Measurements from ENCODE around the gene KCNF1.

Gene KCNF1

GRCh38 chr2:10895231-10895630 lies 16.5 kb upstream of the KCNF1 start:
- TF ChIP-seq CTCF (IDR thresholded peaks at IDR 0.05; ENCODE audit: low read depth, low read length) (no peak), POLR2A (IDR thresholded peaks at IDR 0.05; ENCODE audit: extremely low read depth, insufficient read length) (no peak), MAX (IDR thresholded peaks at IDR 0.05; ENCODE audit: low read depth, low read length) (no peak), MYC (IDR thresholded peaks at IDR 0.05; ENCODE audit: low read depth, low read length) (no peak)
- no peak overlapping the region for H3K4me3 ChIP-seq (ENCODE audit: low read depth, low read length)
- DNase-seq (ENCODE audit: low read depth) = no peak

GRCh38 chr2:10897956-10898355 lies 13.8 kb upstream of the KCNF1 start:
- no peak for DNase-seq (ENCODE audit: low read depth)
- H3K4me3 ChIP-seq (ENCODE audit: low read depth, low read length) = no peak overlapping the region
- TF ChIP-seq MYC (IDR thresholded peaks at IDR 0.05; ENCODE audit: low read depth, low read length) (no peak), MAX (IDR thresholded peaks at IDR 0.05; ENCODE audit: low read depth, low read length) (no peak), POLR2A (IDR thresholded peaks at IDR 0.05; ENCODE audit: extremely low read depth, insufficient read length) (no peak), CTCF (IDR thresholded peaks at IDR 0.05; ENCODE audit: low read depth, low read length) (no peak)

- no peak overlapping the region for H3K4me3 ChIP-seq (ENCODE audit: low read depth, low read length)
- DNase-seq (ENCODE audit: low read depth) = peak; percentile 80
- no peak for TF ChIP-seq MYC (IDR thresholded peaks at IDR 0.05; ENCODE audit: low read depth, low read length)
- TF ChIP-seq POLR2A (IDR thresholded peaks at IDR 0.05; ENCODE audit: extremely low read depth, insufficient read length) = no peak
- TF ChIP-seq MAX (IDR thresholded peaks at IDR 0.05; ENCODE audit: low read depth, low read length) = no peak
- TF ChIP-seq CTCF (IDR thresholded peaks at IDR 0.05; ENCODE audit: low read depth, low read length) = peak; percentile 73
Measured at GRCh38 chr2:10900216-10901109, 11.3 kb upstream of the KCNF1 start.

GRCh38 chr2:10901160-10901939 lies 10.4 kb upstream of the KCNF1 start:
- peak; percentile 42 for DNase-seq (ENCODE audit: low read depth)
- TF ChIP-seq MAX (IDR thresholded peaks at IDR 0.05; ENCODE audit: low read depth, low read length) (no peak), POLR2A (IDR thresholded peaks at IDR 0.05; ENCODE audit: extremely low read depth, insufficient read length) (no peak), MYC (IDR thresholded peaks at IDR 0.05; ENCODE audit: low read depth, low read length) (no peak), CTCF (IDR thresholded peaks at IDR 0.05; ENCODE audit: low read depth, low read length) (no peak)
- H3K4me3 ChIP-seq (ENCODE audit: low read depth, low read length) = no peak overlapping the region

GRCh38 chr2:10903861-10904210 lies 7.9 kb upstream of the KCNF1 start:
- no peak for DNase-seq (ENCODE audit: low read depth)
- TF ChIP-seq POLR2A (IDR thresholded peaks at IDR 0.05; ENCODE audit: extremely low read depth, insufficient read length) = no peak
- no peak for TF ChIP-seq MYC (IDR thresholded peaks at IDR 0.05; ENCODE audit: low read depth, low read length)
- no peak for TF ChIP-seq MAX (IDR thresholded peaks at IDR 0.05; ENCODE audit: low read depth, low read length)
- TF ChIP-seq CTCF (IDR thresholded peaks at IDR 0.05; ENCODE audit: low read depth, low read length) = no peak
- H3K4me3 ChIP-seq (ENCODE audit: low read depth, low read length) = no peak overlapping the region

Measured in NB4 (cell line).